ENCODE data around the gene ZBTB4. TPM values are rescaled to one million over a fixed set of nuclear protein-coding genes. Genes with fewer than 3 reads are reported as not detected.
A peak's percentile ranks its signal among the peaks of the same experiment; 100 is the strongest.
"Not testable (repeated sequence)": the region's sequence is repeated elsewhere in the genome, so short reads cannot be mapped to it uniquely, and the experiment has no call there.

Gene ZBTB4
- total RNA-seq, 1 donor from 2014 or later = 20.2 TPM

DNA sequence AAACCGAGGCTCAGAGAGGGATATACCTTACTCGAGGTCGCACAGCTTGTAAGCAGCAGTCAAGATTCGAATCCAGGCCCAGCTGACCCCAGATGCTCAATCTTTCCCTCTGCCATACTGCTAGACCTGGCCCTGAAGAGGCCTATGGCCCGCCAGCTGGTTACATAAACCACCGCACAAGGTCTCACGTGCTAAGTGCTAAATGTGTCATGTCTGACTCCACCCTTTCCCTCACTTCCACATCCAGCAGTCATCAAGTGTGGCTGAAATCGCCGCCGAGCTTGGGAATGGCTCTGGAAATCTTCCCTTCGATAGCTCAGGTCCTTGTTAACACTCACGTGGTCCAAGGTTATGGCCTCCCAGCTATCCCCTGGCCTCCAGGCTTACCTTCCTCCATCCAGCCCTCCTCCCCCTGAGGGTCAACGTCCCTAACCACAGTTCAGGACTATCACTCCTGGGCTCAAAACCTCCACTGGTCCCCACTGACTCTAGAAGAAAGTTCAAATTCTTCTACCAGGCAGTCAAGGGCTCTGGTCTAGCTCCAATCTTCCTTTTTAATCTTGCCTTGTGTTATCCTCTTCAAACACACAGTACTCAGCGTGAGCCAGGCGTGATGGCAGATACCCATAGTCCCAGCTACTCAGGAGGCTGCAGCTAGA is 3.5 kb downstream of the ZBTB4 start:
- no peak for DNase-seq (ENCODE audit: low spot score)
- no peaks in the 10 kb centered on the region for H3K9me3 Mint-ChIP-seq
- no peak overlapping the region for H3K27ac Mint-ChIP-seq
- intact Hi-C loops (cut with micrococcal nuclease) = no loop called here
- H3K4me1 Mint-ChIP-seq (ENCODE audit: low read depth) = peaks cover 43% of the 10 kb centered on the region
- H3K4me3 Mint-ChIP-seq (ENCODE audit: low read depth) = no peak overlapping the region
- peaks cover 4% of the 10 kb centered on the region for H3K36me3 Mint-ChIP-seq (ENCODE audit: low read depth)
- no peaks in the 10 kb centered on the region for H3K27me3 Mint-ChIP-seq (ENCODE audit: low read depth)

DNA sequence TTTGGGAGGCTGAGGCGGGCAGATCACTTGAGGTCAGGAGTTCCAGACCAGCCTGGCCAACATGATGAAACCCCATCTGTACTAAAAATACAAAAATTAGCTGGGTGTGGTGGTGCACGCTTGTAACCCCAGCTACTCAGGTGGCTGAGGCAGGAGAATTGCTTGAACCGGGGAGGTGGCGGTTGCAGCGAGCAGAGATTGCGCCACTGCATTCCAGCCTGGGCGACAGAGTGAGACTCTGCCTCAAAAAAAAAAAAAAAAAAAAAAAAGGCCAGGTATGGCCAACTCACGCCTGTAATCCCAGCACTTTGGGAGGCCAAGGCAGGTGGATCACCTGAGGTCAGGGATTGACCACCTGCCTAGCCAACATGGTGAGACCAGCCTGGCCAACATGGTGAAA is 4.7 kb downstream of the ZBTB4 start:
- H3K27me3 Mint-ChIP-seq (ENCODE audit: low read depth); intact Hi-C loops (cut with micrococcal nuclease); H3K4me3 Mint-ChIP-seq (ENCODE audit: low read depth); DNase-seq (ENCODE audit: low spot score); H3K36me3 Mint-ChIP-seq (ENCODE audit: low read depth); H3K9me3 Mint-ChIP-seq; H3K27ac Mint-ChIP-seq: not testable (repeated sequence)
- H3K4me1 Mint-ChIP-seq (ENCODE audit: low read depth) = peaks cover 37% of the 10 kb centered on the region

GRCh38 chr17:7471729-7472128 is 7.7 kb downstream of the ZBTB4 start:
- H3K27ac Mint-ChIP-seq = peak overlapping the region; percentile 18
- peaks cover 3% of the 10 kb centered on the region for H3K36me3 Mint-ChIP-seq (ENCODE audit: low read depth)
- H3K4me3 Mint-ChIP-seq (ENCODE audit: low read depth) = no peak overlapping the region
- no peak for DNase-seq (ENCODE audit: low spot score)
- H3K4me1 Mint-ChIP-seq (ENCODE audit: low read depth) = peaks cover 19% of the 10 kb centered on the region
- no peaks in the 10 kb centered on the region for H3K27me3 Mint-ChIP-seq (ENCODE audit: low read depth)
- H3K9me3 Mint-ChIP-seq = no peaks in the 10 kb centered on the region
- intact Hi-C loops (cut with micrococcal nuclease) = no loop called here

DNA sequence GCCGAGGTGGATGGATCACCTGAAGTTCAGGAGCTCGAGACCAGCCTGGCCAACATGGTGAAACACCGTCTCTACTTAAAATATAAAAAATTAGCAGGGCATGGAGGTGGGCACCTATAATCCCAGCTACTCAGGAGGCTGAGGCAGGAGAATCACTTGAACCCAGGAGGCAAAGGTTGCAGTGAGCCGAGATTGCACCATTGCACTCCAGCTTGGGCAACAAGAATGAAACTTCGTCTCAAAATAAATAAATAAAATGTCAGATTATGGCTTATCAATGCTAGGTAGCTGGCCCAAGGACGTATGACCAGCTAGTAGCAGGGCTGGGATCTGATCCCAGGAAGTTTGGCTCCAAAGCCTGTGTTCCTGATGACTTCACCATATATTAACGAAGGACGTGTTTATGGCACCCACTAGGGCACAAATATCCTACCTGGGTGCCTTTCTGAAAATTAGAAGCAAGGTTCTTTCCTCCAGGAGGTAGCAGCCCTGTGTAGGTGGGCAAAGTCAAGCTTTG is 8.9 kb downstream of the ZBTB4 start:
- intact Hi-C loops (cut with micrococcal nuclease); H3K27ac Mint-ChIP-seq; H3K4me3 Mint-ChIP-seq (ENCODE audit: low read depth); H3K4me1 Mint-ChIP-seq (ENCODE audit: low read depth); DNase-seq (ENCODE audit: low spot score); H3K9me3 Mint-ChIP-seq; H3K27me3 Mint-ChIP-seq (ENCODE audit: low read depth); H3K36me3 Mint-ChIP-seq (ENCODE audit: low read depth): not testable (repeated sequence)

DNA sequence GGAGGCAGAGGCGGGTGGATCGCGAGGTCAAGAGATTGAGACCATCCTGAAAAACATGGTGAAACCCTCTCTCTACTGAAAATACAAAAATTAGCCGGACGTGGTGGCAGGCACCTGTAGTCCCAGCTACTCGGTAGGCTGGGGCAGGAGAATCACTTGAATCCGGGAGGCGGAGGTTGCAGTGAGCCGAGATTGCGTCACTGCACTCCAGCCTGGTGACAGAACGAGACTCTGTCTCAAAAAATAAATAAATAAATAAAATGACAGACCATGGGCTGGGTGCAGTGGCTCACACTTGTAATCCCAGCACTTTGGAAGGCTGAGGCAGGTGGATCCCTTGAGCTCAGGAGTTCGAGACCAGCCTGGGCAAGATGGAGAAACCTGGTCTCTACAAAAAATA is 9.6 kb downstream of the ZBTB4 start:
- H3K9me3 Mint-ChIP-seq; H3K4me1 Mint-ChIP-seq (ENCODE audit: low read depth); H3K27ac Mint-ChIP-seq; H3K4me3 Mint-ChIP-seq (ENCODE audit: low read depth); DNase-seq (ENCODE audit: low spot score); intact Hi-C loops (cut with micrococcal nuclease); H3K36me3 Mint-ChIP-seq (ENCODE audit: low read depth); H3K27me3 Mint-ChIP-seq (ENCODE audit: low read depth): not testable (repeated sequence)

- Mint-ChIP-seq H3K36me3 (ENCODE audit: low read depth) (peaks cover 10% of the 10 kb centered on the region), H3K9me3 (no peaks in the 10 kb centered on the region), H3K27ac (no peak overlapping the region), H3K4me1 (ENCODE audit: low read depth) (peaks cover 10% of the 10 kb centered on the region), H3K4me3 (ENCODE audit: low read depth) (no peak overlapping the region), H3K27me3 (ENCODE audit: low read depth) (no peaks in the 10 kb centered on the region)
- intact Hi-C loops (cut with micrococcal nuclease) = no loop called here
- no peak for DNase-seq (ENCODE audit: low spot score)
These were observed 10.5 kb downstream of the ZBTB4 start for GRCh38 chr17:7468804-7469389.

GRCh38 chr17:7468290-7468689 is 11.1 kb downstream of the ZBTB4 start:
- H3K27ac Mint-ChIP-seq = no peak overlapping the region
- H3K4me1 Mint-ChIP-seq (ENCODE audit: low read depth) = peaks cover 10% of the 10 kb centered on the region
- intact Hi-C loops (cut with micrococcal nuclease) = no loop called here

DNA sequence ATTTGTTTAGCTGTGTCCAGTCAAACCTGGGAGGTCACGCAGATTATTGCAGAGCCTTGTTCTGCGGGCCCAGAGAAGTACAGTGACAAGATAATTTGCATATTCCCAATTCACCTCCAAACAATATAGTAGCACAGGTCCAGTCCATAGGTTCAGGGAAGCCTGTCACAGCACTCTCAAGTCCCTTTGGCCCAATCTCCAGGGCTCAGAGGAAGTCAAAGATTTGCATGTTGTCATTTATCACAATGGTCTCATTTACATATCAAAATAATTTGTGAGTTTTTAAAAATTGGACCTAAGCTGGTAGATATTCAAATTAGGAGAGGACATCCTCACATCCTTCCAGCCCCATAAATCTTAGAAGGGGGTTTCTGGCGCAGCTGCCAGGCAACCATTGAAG is 11.9 kb downstream of the ZBTB4 start:
- no peak for DNase-seq (ENCODE audit: low spot score)
- intact Hi-C loops (cut with micrococcal nuclease) = no loop called here
- Mint-ChIP-seq H3K36me3 (ENCODE audit: low read depth) (peaks cover 13% of the 10 kb centered on the region), H3K27me3 (ENCODE audit: low read depth) (no peaks in the 10 kb centered on the region), H3K27ac (no peak overlapping the region), H3K9me3 (no peaks in the 10 kb centered on the region), H3K4me3 (ENCODE audit: low read depth) (no peak overlapping the region), H3K4me1 (ENCODE audit: low read depth) (peaks cover 7% of the 10 kb centered on the region)

More at GRCh38 chr17:7468290-7468689, 11.1 kb downstream of the ZBTB4 start:
- Mint-ChIP-seq H3K36me3 (ENCODE audit: low read depth) (peaks cover 10% of the 10 kb centered on the region), H3K4me3 (ENCODE audit: low read depth) (no peak overlapping the region), H3K27me3 (ENCODE audit: low read depth) (no peaks in the 10 kb centered on the region), H3K9me3 (no peaks in the 10 kb centered on the region)
- no peak for DNase-seq (ENCODE audit: low spot score)

GRCh38 chr17:7466639-7467341 is 12.6 kb downstream of the ZBTB4 start:
- H3K4me3 Mint-ChIP-seq (ENCODE audit: low read depth) = no peak overlapping the region
- no peaks in the 10 kb centered on the region for H3K9me3 Mint-ChIP-seq
- no peaks in the 10 kb centered on the region for H3K27me3 Mint-ChIP-seq (ENCODE audit: low read depth)
- H3K27ac Mint-ChIP-seq = peak overlapping the region; percentile 16
- peaks cover 13% of the 10 kb centered on the region for H3K36me3 Mint-ChIP-seq (ENCODE audit: low read depth)
- peaks cover 5% of the 10 kb centered on the region for H3K4me1 Mint-ChIP-seq (ENCODE audit: low read depth)
- intact Hi-C loops (cut with micrococcal nuclease) = no loop called here
- no peak for DNase-seq (ENCODE audit: low spot score)

- intact Hi-C loops (cut with micrococcal nuclease) = no loop called here
- Mint-ChIP-seq H3K4me1 (ENCODE audit: low read depth) (no peaks in the 10 kb centered on the region), H3K9me3 (no peaks in the 10 kb centered on the region), H3K27ac (no peak overlapping the region), H3K27me3 (ENCODE audit: low read depth) (no peaks in the 10 kb centered on the region), H3K4me3 (ENCODE audit: low read depth) (no peak overlapping the region), H3K36me3 (ENCODE audit: low read depth) (peaks cover 15% of the 10 kb centered on the region)
- DNase-seq (ENCODE audit: low spot score) = no peak
These were observed 13.2 kb downstream of the ZBTB4 start for GRCh38 chr17:7466318-7466638.

DNA sequence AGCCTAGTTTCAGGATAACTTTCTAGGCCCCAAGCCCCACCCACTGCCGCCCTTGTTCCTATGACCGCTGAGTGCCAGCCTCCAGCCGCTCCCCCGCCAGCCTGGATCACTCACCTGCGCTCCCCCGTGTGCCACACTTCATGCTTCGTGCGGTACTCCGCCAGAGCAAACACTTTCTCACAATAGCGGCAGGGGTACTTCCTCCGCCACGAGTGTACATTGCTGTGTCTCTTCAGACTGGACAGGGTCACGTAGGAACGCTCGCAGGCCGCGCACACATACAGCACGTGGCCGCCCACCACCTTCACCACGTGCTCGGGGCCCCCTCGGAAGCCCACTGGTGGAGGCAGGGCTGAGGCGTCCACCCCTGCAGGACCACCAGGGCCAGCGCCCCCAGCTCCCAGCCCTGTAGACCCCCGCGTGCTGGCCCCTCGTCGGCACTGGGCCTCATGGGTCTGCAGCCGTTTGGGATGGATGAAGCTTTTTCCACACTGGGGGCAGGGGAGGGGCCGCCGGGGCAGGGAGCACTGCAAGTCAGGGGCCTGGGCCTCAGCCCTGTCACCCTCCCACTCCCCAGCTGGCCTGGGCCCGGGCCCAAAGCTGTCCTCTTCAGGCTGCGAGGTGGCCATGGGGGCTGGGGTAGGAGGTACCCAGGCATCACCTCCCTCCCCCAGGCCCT is 13.7 kb downstream of the ZBTB4 start:
- H3K4me1 Mint-ChIP-seq (ENCODE audit: low read depth) = no peaks in the 10 kb centered on the region
- H3K27me3 Mint-ChIP-seq (ENCODE audit: low read depth) = no peaks in the 10 kb centered on the region
- intact Hi-C loops (cut with micrococcal nuclease) = no loop called here
- no peaks in the 10 kb centered on the region for H3K9me3 Mint-ChIP-seq
- no peak overlapping the region for H3K27ac Mint-ChIP-seq
- no peak for DNase-seq (ENCODE audit: low spot score)
- H3K4me3 Mint-ChIP-seq (ENCODE audit: low read depth) = no peak overlapping the region
- H3K36me3 Mint-ChIP-seq (ENCODE audit: low read depth) = peaks cover 18% of the 10 kb centered on the region

- H3K27me3 Mint-ChIP-seq (ENCODE audit: low read depth) = no peaks in the 10 kb centered on the region
- no peak overlapping the region for H3K27ac Mint-ChIP-seq
- intact Hi-C loops (cut with micrococcal nuclease) = no loop called here
- H3K4me3 Mint-ChIP-seq (ENCODE audit: low read depth) = no peak overlapping the region
- H3K9me3 Mint-ChIP-seq = no peaks in the 10 kb centered on the region
- no peak for DNase-seq (ENCODE audit: low spot score)
- peaks cover 18% of the 10 kb centered on the region for H3K36me3 Mint-ChIP-seq (ENCODE audit: low read depth)
- no peaks in the 10 kb centered on the region for H3K4me1 Mint-ChIP-seq (ENCODE audit: low read depth)
These were observed 15.3 kb downstream of the ZBTB4 start for GRCh38 chr17:7464081-7464480.

- Mint-ChIP-seq H3K36me3 (ENCODE audit: low read depth) (peaks cover 24% of the 10 kb centered on the region), H3K9me3 (no peaks in the 10 kb centered on the region), H3K27me3 (ENCODE audit: low read depth) (no peaks in the 10 kb centered on the region), H3K27ac (no peak overlapping the region), H3K4me1 (ENCODE audit: low read depth) (no peaks in the 10 kb centered on the region), H3K4me3 (ENCODE audit: low read depth) (no peak overlapping the region)
- intact Hi-C loops (cut with micrococcal nuclease) = no loop called here
- DNase-seq (ENCODE audit: low spot score) = no peak
These were observed 16.0 kb downstream of the ZBTB4 start for GRCh38 chr17:7463372-7463846.

Measured in activated T-helper 2 cell treated with anti-CD3 and anti-CD28 coated beads, Interferon-gamma antibody, Interleukin-2, Interleukin-4, amounts not matched to agents 10 μg/mL and 5 μg/mL and 100 μg/mL, durations not matched to agents 14 hours and 24 hours and 36 hours (primary cell).